Sigmoid colon (tissue), 4 donors: ENCODE measurements around the gene KLHL29.

Experiments
- POLR2A ChIP-seq, 2 donors: fragments of 450-650 bp; IDR thresholded peaks; one replicate each; pipeline ENCODE4 v1.6.1; 2016; ENCODE audit warnings: antibody characterized with exemption in 2 of 2, mild to moderate bottlenecking in 2 of 2, moderate library complexity in 2 of 2
- POLR2AphosphoS5 ChIP-seq, 4 donors: sonication (generic); formaldehyde crosslinking; IDR thresholded peaks; one replicate each; pipeline ENCODE4 v1.6.1; 2017; ENCODE audit warnings: antibody characterized with exemption in 4 of 4
- TF ChIP-seq, protein P1 (sequence below), 4 experiments: fragments of 450-650 bp in 3 of 4; fragments of 200-600 bp in 1 of 4; IDR thresholded peaks; one replicate each; pipeline ENCODE4 v1.5.1; 2016 to 2019; ENCODE audit warnings: antibody characterized with exemption in 4 of 4, mild to moderate bottlenecking in 3 of 4, moderate library complexity in 2 of 4

GRCh38 chr2:23563151-23563550, 178.2 kb downstream of the KLHL29 start:
- TF ChIP-seq, protein P1, sequence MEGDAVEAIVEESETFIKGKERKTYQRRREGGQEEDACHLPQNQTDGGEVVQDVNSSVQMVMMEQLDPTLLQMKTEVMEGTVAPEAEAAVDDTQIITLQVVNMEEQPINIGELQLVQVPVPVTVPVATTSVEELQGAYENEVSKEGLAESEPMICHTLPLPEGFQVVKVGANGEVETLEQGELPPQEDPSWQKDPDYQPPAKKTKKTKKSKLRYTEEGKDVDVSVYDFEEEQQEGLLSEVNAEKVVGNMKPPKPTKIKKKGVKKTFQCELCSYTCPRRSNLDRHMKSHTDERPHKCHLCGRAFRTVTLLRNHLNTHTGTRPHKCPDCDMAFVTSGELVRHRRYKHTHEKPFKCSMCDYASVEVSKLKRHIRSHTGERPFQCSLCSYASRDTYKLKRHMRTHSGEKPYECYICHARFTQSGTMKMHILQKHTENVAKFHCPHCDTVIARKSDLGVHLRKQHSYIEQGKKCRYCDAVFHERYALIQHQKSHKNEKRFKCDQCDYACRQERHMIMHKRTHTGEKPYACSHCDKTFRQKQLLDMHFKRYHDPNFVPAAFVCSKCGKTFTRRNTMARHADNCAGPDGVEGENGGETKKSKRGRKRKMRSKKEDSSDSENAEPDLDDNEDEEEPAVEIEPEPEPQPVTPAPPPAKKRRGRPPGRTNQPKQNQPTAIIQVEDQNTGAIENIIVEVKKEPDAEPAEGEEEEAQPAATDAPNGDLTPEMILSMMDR (IDR thresholded peaks at IDR 0.05), result no peak
- TF ChIP-seq POLR2A (IDR thresholded peaks at IDR 0.05) (no peak), POLR2AphosphoS5 (IDR thresholded peaks at IDR 0.05) (no peak)
